Activated naive CD8-positive, alpha-beta T cell treated with anti-CD3 and anti-CD28 coated beads, Interleukin-2, amount 10 ng/mL, durations not matched to agents 7 days and 5 days (primary cell): ENCODE measurements around the gene TRPM1. TPM values are rescaled to one million over a fixed set of nuclear protein-coding genes. Genes with fewer than 3 reads are reported as not detected.

ENCODE experiments used
- microRNA-seq: library from miRNA; unstranded; fragments of <30 nt; microRNA quantifications from one replicate; pipeline ENCODE4 v1.2.0, GENCODE V29; 2022
- total RNA-seq, 2 experiments: library from RNA; stranded (reverse); gene quantifications; one replicate each; pipeline ENCODE4 v1.2.3, GENCODE V29; 2021

The TRPM1 gene
- total RNA-seq, 2 experiments from 2014 or later: not detected

Small RNA genes lying within 50 kb of the gene (microRNA-seq; reads per million reads assigned to microRNA genes)
- gene MIR211: not detected

Other genes starting within 250 kb of the TRPM1 start
- gene FAN1, start 197.8 kb downstream of the TRPM1 start, total RNA-seq: 10 to 100 TPM; 23.9 to 25.8 TPM
- gene MTMR10, start 110.1 kb downstream of the TRPM1 start, total RNA-seq: 10 to 100 TPM; 29.3 to 32.2 TPM
- 100 to 1,000 TPM; 230 to 252 TPM for gene KLF13, start 225.1 kb upstream of the TRPM1 start, total RNA-seq